ENCODE results near the gene SMIM35. TPM values are rescaled to one million over a fixed set of nuclear protein-coding genes. Genes with fewer than 3 reads are reported as not detected.

Gene SMIM35
- total RNA-seq, 1 donor from 2014 or later, result not detected

DNA sequence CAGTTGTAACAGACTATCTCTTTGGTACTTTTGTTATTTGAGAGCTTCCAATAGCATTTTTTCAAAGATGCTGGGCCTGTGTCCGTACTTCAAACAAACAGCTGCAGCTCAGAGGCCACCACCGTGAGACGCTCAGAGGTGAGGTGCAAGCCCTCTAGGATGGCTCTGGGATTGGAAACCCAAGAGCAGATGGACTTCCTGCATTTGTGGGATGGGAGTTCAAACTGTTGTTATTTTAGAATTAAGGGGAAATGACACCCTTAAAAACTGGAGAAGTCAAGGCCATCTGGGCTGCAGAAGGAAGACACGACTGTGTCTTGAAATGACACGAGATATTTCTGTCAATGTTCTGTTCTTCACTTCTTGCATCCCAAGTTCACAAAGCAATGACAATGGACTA lies 109.7 kb downstream of the SMIM35 start:
- no peak for TF ChIP-seq CTCF (IDR thresholded peaks at IDR 0.05; ENCODE audit: partially characterized antibody, unreplicated experiment)
- Mint-ChIP-seq H3K27me3 (ENCODE audit: unreplicated experiment) (peaks cover 3% of the 10 kb centered on the region), H3K36me3 (ENCODE audit: unreplicated experiment) (peaks cover 5% of the 10 kb centered on the region), H3K27ac (ENCODE audit: unreplicated experiment) (no peak overlapping the region), H3K4me1 (ENCODE audit: low read depth, unreplicated experiment) (no peaks in the 10 kb centered on the region), H3K9me3 (ENCODE audit: unreplicated experiment) (no peaks in the 10 kb centered on the region), H3K4me3 (ENCODE audit: unreplicated experiment) (no peak overlapping the region)
- DNase-seq, result no peak

DNA sequence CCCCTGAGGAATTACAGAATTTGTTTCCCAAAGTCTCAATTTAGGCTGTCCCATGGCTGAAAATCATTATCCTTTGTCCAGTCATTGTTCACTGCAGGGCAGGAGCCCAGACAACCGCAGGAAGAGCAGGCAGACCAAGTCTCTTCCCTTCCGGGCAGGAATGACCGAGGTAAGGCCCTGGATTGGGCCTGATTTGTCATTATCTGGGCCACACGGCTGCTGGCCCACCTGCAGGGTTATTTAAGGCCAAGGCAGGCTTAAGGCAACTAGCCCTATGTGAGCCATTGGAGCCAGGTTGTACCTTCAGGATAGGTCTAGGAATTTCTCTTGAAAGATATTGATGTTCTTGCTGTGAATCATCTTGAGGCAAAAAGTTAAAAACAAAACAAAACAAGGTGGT lies 110.3 kb downstream of the SMIM35 start:
- peaks cover 5% of the 10 kb centered on the region for H3K36me3 Mint-ChIP-seq (ENCODE audit: unreplicated experiment)
- H3K9me3 Mint-ChIP-seq (ENCODE audit: unreplicated experiment), result no peaks in the 10 kb centered on the region
- DNase-seq, result no peak
- TF ChIP-seq CTCF (IDR thresholded peaks at IDR 0.05; ENCODE audit: partially characterized antibody, unreplicated experiment), result no peak
- no peaks in the 10 kb centered on the region for H3K4me1 Mint-ChIP-seq (ENCODE audit: low read depth, unreplicated experiment)
- H3K27me3 Mint-ChIP-seq (ENCODE audit: unreplicated experiment), result peaks cover 3% of the 10 kb centered on the region
- H3K4me3 Mint-ChIP-seq (ENCODE audit: unreplicated experiment), result no peak overlapping the region
- H3K27ac Mint-ChIP-seq (ENCODE audit: unreplicated experiment), result no peak overlapping the region

DNA sequence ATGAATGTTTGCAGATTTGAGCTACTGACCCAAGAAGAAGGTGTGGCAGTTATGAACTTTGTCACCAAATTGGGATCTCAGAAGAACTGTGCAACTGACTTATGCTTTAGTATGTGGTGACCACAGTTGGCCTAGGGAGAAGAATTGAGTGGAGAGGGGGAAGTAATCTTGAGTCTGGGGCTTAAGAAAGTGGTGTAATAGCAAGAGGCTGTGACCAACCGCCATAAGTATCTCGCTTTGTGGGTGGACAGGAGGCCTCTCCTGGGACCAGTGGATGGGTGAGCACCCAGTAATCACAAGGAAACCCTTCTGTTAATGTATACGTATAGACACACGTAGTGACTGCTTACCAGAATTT lies 113.3 kb downstream of the SMIM35 start:
- no peak for TF ChIP-seq CTCF (IDR thresholded peaks at IDR 0.05; ENCODE audit: partially characterized antibody, unreplicated experiment)
- Mint-ChIP-seq H3K27ac (ENCODE audit: unreplicated experiment) (no peak overlapping the region), H3K9me3 (ENCODE audit: unreplicated experiment) (no peaks in the 10 kb centered on the region), H3K27me3 (ENCODE audit: unreplicated experiment) (no peaks in the 10 kb centered on the region), H3K4me3 (ENCODE audit: unreplicated experiment) (no peak overlapping the region), H3K36me3 (ENCODE audit: unreplicated experiment) (peaks cover 5% of the 10 kb centered on the region), H3K4me1 (ENCODE audit: low read depth, unreplicated experiment) (no peaks in the 10 kb centered on the region)
- no peak for DNase-seq

DNA sequence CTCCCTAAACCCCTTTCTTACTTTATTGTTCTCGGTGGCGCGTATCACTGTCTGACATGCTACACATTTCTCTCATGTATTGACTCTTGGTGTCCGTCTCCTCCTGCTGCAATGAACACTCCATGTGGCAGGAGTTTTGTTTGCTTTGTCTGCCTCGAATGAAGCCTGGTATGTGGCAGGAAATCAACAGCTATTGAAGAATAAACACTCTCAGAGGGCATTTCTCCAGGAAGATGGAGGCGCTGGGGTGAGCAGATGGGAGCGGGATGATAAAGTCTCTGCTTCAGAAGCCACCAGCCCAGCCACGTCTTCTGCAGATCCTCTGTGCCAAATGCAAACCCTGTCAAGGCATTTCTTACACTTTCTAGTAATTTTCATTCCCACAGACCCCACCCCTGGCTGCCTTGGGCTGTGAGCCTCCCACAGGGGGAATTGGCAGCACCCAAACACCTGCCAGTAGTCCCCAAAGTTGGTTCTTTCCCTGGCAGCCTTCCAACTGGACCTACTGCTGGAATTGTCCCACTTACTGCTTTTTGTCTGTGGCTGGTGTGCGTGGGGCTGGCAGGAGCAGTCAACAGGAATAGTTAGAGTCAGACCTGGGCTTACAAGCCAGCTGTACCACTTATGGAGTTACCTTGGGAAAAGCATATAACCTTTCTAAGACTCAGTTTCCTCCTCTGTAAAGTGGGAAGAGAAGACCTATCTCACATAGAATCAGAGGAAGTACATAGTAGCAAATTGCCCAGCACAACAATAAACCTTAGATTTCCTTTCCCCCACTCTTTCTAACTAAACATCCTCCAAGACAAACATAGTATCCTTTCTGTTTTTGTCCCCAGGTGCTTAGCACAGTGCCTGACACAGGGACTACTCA lies 113.9 kb downstream of the SMIM35 start:
- Mint-ChIP-seq H3K36me3 (ENCODE audit: unreplicated experiment) (peaks cover 5% of the 10 kb centered on the region), H3K27ac (ENCODE audit: unreplicated experiment) (no peak overlapping the region), H3K4me3 (ENCODE audit: unreplicated experiment) (no peak overlapping the region), H3K4me1 (ENCODE audit: low read depth, unreplicated experiment) (no peaks in the 10 kb centered on the region), H3K9me3 (ENCODE audit: unreplicated experiment) (no peaks in the 10 kb centered on the region), H3K27me3 (ENCODE audit: unreplicated experiment) (no peaks in the 10 kb centered on the region)
- no peak for TF ChIP-seq CTCF (IDR thresholded peaks at IDR 0.05; ENCODE audit: partially characterized antibody, unreplicated experiment)
- DNase-seq, result no peak

DNA sequence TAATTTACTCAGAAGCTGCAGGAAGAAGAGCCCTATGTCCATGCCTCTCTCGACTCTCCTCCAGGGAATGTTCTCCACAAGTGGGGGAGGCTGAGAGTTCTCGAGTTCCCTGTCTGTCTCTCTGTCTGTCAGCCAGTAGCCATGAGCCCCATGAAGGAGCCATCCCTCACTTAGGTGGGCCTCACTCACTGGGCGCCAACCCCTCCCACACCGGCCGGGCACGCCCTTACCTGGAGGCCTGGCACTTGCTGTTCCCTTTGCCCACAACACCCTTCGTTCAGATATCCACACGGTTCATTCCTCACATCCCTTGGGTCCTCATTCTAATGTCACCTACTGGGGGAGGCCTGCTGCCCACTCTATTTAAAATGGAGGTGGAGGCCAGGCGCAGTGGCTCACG lies 114.7 kb downstream of the SMIM35 start:
- no peak overlapping the region for H3K4me3 Mint-ChIP-seq (ENCODE audit: unreplicated experiment)
- TF ChIP-seq CTCF (IDR thresholded peaks at IDR 0.05; ENCODE audit: partially characterized antibody, unreplicated experiment), result no peak
- no peaks in the 10 kb centered on the region for H3K9me3 Mint-ChIP-seq (ENCODE audit: unreplicated experiment)
- H3K4me1 Mint-ChIP-seq (ENCODE audit: low read depth, unreplicated experiment), result no peaks in the 10 kb centered on the region
- H3K36me3 Mint-ChIP-seq (ENCODE audit: unreplicated experiment), result peaks cover 3% of the 10 kb centered on the region
- H3K27ac Mint-ChIP-seq (ENCODE audit: unreplicated experiment), result no peak overlapping the region
- no peaks in the 10 kb centered on the region for H3K27me3 Mint-ChIP-seq (ENCODE audit: unreplicated experiment)
- DNase-seq, result no peak

Data from glutamatergic neuron (in vitro differentiated cells).